K562 (cell line): ENCODE data around the gene GGPS1. TPM values are rescaled to one million over a fixed set of nuclear protein-coding genes. Genes with fewer than 3 reads are reported as not detected.

Experiments
- EHMT2 ChIP-seq: fragments of 450-650 bp; IDR thresholded peaks from 2 replicates; pipeline ENCODE4 v1.6.1; 2018; ENCODE audit warnings: antibody characterized with exemption
- REST ChIP-seq, 2 experiments: fragments of 450-650 bp; formaldehyde crosslinking in 1 of 2; IDR thresholded peaks; 2 replicates each; pipeline versions ENCODE4 v1.4.0 to v1.6.1; 2014 to 2020; ENCODE audit warnings: mild to moderate bottlenecking in 2 of 2, borderline replicate concordance in 1 of 2, low read depth in 1 of 2
- TCF3 ChIP-seq: sonication (generic); formaldehyde crosslinking; IDR thresholded peaks from 2 replicates; pipeline ENCODE4 v1.4.0; 2020; ENCODE audit warnings: mild to moderate bottlenecking, missing genetic modification reagents
- USF1 ChIP-seq: sonication (generic); formaldehyde crosslinking; IDR thresholded peaks from 2 replicates; pipeline ENCODE4 v1.9.0; 2022; ENCODE audit warnings: mild to moderate bottlenecking, missing genetic modification reagents
- ZNF592 ChIP-seq: fragments of 450-650 bp; IDR thresholded peaks from 2 replicates; pipeline ENCODE4 v1.6.1; 2017; ENCODE audit warnings: antibody characterized with exemption, mild to moderate bottlenecking
- polyA plus RNA-seq, 8 experiments: library from polyadenylated mRNA; depleted of rRNA in 4 of 8; stranded (reverse) in 5 of 8; unstranded in 3 of 8; fragments of >200 nt; fragmentation: Nextera tagmentation in 2 of 8; fragmentation: Illumina TruSeq in 1 of 8; extraction: Ambion mirVana in 2 of 8; extraction: Trizol in 1 of 8; gene quantifications; 2 replicates each; pipeline versions ENCODE4 v1.2.1 to v1.2.3, GENCODE V29; 2011 to 2014; ENCODE audit warnings: inconsistent platforms in 1 of 8, missing spikeins in 1 of 8
- total RNA-seq, 7 experiments: library from RNA; depleted of rRNA in 6 of 7; stranded (reverse); fragments of >200 nt in 6 of 7; fragmentation: Illumina TruSeq in 2 of 7; extraction: Trizol in 2 of 7; gene quantifications; 2 replicates each; pipeline versions ENCODE4 v1.2.1 to v1.2.3, GENCODE V29; 2011 to 2021; ENCODE audit warnings: low replicate concordance in 1 of 7

Gene GGPS1
- total and polyA plus RNA-seq, 9 of the 15 experiments (the other 6 are each of a cell fraction or from before 2014, with no cell fraction given): 18.8 to 104 (median 56.3) TPM

- TF ChIP-seq TCF3 (CRISPR knock-in tag) (peak; percentile 26; the same call in 1 of the 2 replicates), REST (IDR thresholded peaks at IDR 0.05; ENCODE audit: borderline replicate concordance) (peak; percentile 96), REST (CRISPR knock-in tag; IDR thresholded peaks at IDR 0.05; ENCODE audit: low read depth) (no peak), USF1 (CRISPR knock-in tag) (no peak), EHMT2 (0 out of 2 replicates have a peak, but pooled peaks have one; percentile 40), ZNF592 (0 out of 2 replicates have a peak, but pooled peaks have one; percentile 38)
These were observed 32.4 kb upstream of the GGPS1 start (continued) for GRCh38 chr1:235295902-235296350.
